ENCODE results near the gene HDAC9. TPM values are rescaled to one million over a fixed set of nuclear protein-coding genes. Genes with fewer than 3 reads are reported as not detected.

HDAC9 gene
- total RNA-seq, 1 experiment from 2014 or later, result 4.3 TPM

DNA sequence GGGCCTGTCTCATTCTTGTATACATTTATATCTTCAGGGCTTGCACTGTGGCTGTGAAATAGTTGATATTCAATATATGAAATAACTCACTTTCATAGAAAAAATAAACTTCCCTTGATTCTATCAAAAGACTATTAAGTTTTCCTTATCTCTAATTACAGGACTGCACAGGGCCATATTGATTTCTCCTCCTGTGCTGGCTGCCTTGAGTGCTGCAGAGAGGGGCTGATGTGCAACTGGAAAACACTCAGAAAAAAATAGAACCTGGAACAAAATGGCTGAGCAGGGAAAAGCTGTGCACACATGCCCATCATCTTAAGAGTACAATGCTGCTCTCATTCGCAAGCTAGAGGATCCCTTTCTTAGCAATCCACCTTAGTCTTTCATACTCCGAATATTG lies 5.9 kb upstream of the HDAC9 start:
- Histone ChIP-seq H3K9me3 (ENCODE audit: control insufficient read depth in 1 of 2, insufficient read depth in 1 of 2, low read depth in 1 of 2, low read length in 2 of 2) (no peaks in the 10 kb centered on the region), H4K20me1 (ENCODE audit: insufficient read depth) (no peaks in the 10 kb centered on the region), H3K79me2 (ENCODE audit: insufficient read depth, low read length) (no peaks in the 10 kb centered on the region), H3K4me3 (replicated peaks in 1 of 2; ENCODE audit: low read depth in 1 of 2, low read length in 2 of 2) (no peak overlapping the region), H3K9ac (ENCODE audit: low read length) (no peak overlapping the region), H2AFZ (ENCODE audit: low read depth, low read length, poor library complexity, severe bottlenecking) (no peak overlapping the region), H3K36me3 (ENCODE audit: control insufficient read depth in 1 of 2, insufficient read depth in 2 of 2, low read length in 2 of 2) (no peaks in the 10 kb centered on the region), H3K27me3 (ENCODE audit: insufficient read depth, low read length) (no peaks in the 10 kb centered on the region), H3K4me2 (ENCODE audit: low read length) (no peak overlapping the region), H3K9me2 (ENCODE audit: insufficient read depth) (no peaks in the 10 kb centered on the region), H3K27ac (ENCODE audit: low read depth, low read length) (no peak overlapping the region), H3K4me1 (ENCODE audit: control insufficient read depth in 1 of 2, insufficient read depth in 2 of 2, low read length in 2 of 2) (no peaks in the 10 kb centered on the region)
- POLR2A ChIA-PET, result no interaction called here
- ATAC-seq (no peak), DNase-seq (ENCODE audit: low read depth, low spot score) (no peak)
- TF ChIP-seq POLR2A (IDR thresholded peaks at IDR 0.05; ENCODE audit: borderline replicate concordance, extremely low read depth, insufficient read depth, insufficient read length) (no peak), EZH2phosphoT487 (IDR thresholded peaks at IDR 0.05; ENCODE audit: borderline replicate concordance) (no peak), RAD21 (IDR thresholded peaks at IDR 0.05; ENCODE audit: low read depth) (no peak), TCF7L2 (IDR thresholded peaks at IDR 0.05; ENCODE audit: borderline replicate concordance, extremely low read depth, insufficient read depth, insufficient read length) (no peak), ELF1 (IDR thresholded peaks at IDR 0.05; ENCODE audit: borderline replicate concordance, low read depth) (no peak), SP1 (IDR thresholded peaks at IDR 0.05; ENCODE audit: low read depth) (no peak), ZFX (IDR thresholded peaks at IDR 0.05) (no peak), SRF (IDR thresholded peaks at IDR 0.05; ENCODE audit: low read depth) (no peak), POLR2AphosphoS5 (IDR thresholded peaks at IDR 0.05; ENCODE audit: low read depth, low read length) (no peak), FOSL1 (IDR thresholded peaks at IDR 0.05; ENCODE audit: low read depth) (no peak)
- TF ChIP-seq, protein P1, sequence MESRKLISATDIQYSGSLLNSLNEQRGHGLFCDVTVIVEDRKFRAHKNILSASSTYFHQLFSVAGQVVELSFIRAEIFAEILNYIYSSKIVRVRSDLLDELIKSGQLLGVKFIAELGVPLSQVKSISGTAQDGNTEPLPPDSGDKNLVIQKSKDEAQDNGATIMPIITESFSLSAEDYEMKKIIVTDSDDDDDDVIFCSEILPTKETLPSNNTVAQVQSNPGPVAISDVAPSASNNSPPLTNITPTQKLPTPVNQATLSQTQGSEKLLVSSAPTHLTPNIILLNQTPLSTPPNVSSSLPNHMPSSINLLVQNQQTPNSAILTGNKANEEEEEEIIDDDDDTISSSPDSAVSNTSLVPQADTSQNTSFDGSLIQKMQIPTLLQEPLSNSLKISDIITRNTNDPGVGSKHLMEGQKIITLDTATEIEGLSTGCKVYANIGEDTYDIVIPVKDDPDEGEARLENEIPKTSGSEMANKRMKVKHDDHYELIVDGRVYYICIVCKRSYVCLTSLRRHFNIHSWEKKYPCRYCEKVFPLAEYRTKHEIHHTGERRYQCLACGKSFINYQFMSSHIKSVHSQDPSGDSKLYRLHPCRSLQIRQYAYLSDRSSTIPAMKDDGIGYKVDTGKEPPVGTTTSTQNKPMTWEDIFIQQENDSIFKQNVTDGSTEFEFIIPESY (IDR thresholded peaks at IDR 0.05; ENCODE audit: extremely low read depth, insufficient replicate concordance, low read length), result no peak
- TF ChIP-seq, protein P2, sequence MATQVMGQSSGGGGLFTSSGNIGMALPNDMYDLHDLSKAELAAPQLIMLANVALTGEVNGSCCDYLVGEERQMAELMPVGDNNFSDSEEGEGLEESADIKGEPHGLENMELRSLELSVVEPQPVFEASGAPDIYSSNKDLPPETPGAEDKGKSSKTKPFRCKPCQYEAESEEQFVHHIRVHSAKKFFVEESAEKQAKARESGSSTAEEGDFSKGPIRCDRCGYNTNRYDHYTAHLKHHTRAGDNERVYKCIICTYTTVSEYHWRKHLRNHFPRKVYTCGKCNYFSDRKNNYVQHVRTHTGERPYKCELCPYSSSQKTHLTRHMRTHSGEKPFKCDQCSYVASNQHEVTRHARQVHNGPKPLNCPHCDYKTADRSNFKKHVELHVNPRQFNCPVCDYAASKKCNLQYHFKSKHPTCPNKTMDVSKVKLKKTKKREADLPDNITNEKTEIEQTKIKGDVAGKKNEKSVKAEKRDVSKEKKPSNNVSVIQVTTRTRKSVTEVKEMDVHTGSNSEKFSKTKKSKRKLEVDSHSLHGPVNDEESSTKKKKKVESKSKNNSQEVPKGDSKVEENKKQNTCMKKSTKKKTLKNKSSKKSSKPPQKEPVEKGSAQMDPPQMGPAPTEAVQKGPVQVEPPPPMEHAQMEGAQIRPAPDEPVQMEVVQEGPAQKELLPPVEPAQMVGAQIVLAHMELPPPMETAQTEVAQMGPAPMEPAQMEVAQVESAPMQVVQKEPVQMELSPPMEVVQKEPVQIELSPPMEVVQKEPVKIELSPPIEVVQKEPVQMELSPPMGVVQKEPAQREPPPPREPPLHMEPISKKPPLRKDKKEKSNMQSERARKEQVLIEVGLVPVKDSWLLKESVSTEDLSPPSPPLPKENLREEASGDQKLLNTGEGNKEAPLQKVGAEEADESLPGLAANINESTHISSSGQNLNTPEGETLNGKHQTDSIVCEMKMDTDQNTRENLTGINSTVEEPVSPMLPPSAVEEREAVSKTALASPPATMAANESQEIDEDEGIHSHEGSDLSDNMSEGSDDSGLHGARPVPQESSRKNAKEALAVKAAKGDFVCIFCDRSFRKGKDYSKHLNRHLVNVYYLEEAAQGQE (IDR thresholded peaks at IDR 0.05; ENCODE audit: low read depth), result no peak
- TF ChIP-seq, protein P3, sequence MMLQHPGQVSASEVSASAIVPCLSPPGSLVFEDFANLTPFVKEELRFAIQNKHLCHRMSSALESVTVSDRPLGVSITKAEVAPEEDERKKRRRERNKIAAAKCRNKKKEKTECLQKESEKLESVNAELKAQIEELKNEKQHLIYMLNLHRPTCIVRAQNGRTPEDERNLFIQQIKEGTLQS (IDR thresholded peaks at IDR 0.05), result no peak
- TF ChIP-seq, protein P4, sequence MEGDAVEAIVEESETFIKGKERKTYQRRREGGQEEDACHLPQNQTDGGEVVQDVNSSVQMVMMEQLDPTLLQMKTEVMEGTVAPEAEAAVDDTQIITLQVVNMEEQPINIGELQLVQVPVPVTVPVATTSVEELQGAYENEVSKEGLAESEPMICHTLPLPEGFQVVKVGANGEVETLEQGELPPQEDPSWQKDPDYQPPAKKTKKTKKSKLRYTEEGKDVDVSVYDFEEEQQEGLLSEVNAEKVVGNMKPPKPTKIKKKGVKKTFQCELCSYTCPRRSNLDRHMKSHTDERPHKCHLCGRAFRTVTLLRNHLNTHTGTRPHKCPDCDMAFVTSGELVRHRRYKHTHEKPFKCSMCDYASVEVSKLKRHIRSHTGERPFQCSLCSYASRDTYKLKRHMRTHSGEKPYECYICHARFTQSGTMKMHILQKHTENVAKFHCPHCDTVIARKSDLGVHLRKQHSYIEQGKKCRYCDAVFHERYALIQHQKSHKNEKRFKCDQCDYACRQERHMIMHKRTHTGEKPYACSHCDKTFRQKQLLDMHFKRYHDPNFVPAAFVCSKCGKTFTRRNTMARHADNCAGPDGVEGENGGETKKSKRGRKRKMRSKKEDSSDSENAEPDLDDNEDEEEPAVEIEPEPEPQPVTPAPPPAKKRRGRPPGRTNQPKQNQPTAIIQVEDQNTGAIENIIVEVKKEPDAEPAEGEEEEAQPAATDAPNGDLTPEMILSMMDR (IDR thresholded peaks at IDR 0.05 in 2 of 3, conservative IDR thresholded peaks at IDR 0.05 in 1 of 3; ENCODE audit: borderline replicate concordance in 1 of 3, insufficient read depth in 1 of 3, low read depth in 2 of 3, low read length in 2 of 3), result no peak
- no TSS peak for BruUV-seq (replicated peaks)
- RAD21 ChIA-PET (ENCODE audit: low non-redundant PET in 1 of 2, low total read pairs in 2 of 2, uncharacterized antibody in 2 of 2, unreplicated experiment in 2 of 2), result no interaction called here
- intact Hi-C loops (cut with micrococcal nuclease), result no loop called here
- CTCF ChIA-PET, result no interaction called here
